T-helper 2 cell treated with Interferon-gamma antibody and Interleukin-4, amounts not matched to agents 100 ng/mL and 5 ng/mL, for 36 hours (primary cell): ENCODE results near the gene ETFA. TPM values are rescaled to one million over a fixed set of nuclear protein-coding genes. Genes with fewer than 3 reads are reported as not detected.
"Not testable (repeated sequence)": the region's sequence is repeated elsewhere in the genome, so short reads cannot be mapped to it uniquely, and the experiment has no call there.

Experiments
- intact Hi-C: fragments of 100-400 bp; cut with micrococcal nuclease; formaldehyde crosslinking; loops from one replicate; pipeline ENCODE4 v1.15.1; 2023
- total RNA-seq: library from RNA; stranded (reverse); gene quantifications from 2 replicates; pipeline ENCODE4 v1.2.3, GENCODE V29; 2022

The ETFA gene
- total RNA-seq, 1 donor from 2014 or later = 119 TPM

DNA sequence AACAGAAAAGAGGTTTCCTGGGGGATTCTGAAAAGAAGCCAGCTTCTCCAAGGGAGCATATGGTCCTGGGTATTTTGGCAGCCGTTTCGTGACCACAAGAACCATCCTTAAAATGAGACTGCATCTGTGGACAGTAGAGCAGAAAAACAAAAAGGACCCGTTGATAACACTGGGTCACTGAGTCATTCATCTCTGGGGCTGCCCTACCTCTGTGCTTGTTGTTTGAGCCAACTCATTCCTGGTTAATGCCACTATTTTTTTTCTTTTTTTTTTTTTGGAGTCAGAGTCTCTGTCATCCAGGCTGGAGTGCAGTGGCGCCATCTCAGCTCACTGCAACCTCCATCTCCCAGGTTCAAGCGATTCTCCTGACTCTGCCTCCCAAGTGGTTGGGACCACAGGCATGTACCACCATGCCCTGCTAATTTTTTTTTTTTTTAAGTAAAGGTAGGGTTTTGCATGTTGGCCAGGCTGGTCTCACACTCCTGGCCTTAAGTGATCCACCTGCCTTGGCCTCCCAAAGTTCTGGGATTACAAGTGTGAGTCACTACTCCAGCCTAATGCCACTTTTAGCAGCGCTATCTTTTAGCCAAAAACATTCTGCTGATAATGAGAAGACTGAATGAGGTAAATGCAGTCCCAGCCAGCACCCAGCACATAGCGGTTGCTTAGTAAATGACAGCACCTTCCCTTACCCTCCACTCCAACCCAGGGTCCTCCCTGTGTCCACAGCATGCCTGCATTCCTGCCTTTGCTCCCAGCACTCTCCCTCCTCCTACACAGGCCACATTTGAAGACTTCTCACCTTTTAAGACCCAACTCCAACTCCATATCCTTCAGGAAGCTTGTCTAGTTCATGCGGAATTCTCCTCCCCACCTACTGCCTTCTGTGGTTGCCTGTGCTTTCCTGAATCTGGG is 16.2 kb upstream of the ETFA start:
- intact Hi-C loops = no loop called here

DNA sequence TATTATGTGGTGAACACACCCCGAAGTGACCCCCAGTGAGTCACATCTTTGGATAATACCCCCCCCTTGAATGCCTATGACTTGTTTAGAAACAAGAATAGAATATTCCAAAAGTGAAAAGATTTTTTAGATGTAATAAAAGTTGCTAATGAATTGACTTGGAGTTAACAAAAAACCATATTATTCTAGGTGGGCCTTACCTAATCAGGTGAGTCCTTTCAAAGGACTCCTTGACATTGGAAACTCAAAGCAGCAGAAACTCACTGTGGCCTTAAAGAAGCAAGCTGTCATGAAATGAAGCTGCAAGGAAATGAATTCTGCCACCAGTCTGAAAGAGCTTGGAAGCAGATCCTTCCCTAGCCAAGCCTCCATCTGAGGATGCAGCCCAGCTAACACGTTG is 14.4 kb upstream of the ETFA start:
- intact Hi-C loops = no loop called here

GRCh38 chr15:76324066-76324465 is 12.8 kb upstream of the ETFA start:
- intact Hi-C loops = no loop called here

DNA sequence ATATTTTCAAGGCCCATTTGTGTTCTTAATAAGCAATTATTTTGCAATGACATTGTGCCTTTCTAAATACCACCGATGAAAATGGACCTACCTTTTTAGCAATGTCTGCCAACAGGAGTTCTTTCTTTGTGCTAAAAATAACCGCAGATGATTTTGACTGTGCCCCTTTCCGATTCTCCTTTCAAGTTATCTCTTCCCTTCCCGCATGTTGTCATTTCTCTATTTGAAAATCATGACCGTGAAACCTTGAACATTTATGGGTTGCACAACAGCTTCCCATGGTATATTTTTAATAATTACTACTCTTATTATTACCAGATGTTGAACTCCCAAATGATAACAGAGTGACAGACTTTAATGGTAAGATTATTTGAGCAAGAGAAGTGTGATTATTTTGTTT is 10.3 kb upstream of the ETFA start:
- intact Hi-C loops = no loop called here

DNA sequence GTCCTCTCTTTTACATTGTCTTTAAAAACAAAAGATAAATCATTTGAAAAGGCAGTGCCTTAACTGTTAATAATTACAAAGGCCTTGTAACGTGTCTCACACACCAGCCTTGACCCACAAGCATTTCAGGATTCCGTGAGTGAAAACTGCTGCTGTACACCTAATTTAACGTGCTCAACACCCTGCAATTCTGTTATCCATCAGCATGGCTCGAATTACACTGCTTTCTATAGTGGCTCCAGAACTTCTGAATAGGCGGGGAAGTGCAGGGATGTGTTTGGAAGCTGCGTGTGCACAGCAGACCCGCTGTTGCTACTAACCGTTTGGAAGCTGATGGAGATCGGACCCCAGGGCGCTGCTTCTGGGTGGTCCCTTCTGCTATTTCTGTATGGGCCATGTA is 9.9 kb upstream of the ETFA start:
- intact Hi-C loops = no loop called here

DNA sequence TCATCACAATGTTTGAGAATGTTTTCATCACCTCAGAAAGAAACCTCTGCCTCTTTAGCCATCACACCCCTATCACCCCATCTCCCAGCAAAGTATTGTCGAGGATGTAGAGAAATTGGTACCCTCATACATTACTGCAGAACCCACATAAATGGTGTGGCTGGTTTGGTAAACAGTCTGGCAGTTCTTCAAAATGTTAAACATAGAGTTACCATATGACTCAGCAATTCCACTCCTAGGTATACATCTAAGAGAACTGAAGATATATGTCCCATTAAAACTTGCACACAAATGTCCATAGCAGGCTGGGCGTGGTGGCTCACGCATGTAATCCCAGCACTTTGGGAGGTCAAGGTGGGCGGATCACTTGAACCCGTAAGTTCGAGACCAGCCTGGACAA is 8.7 kb upstream of the ETFA start:
- intact Hi-C loops = no loop called here

GRCh38 chr15:76313731-76314130 is 2.5 kb upstream of the ETFA start:
- intact Hi-C loops = no loop called here

DNA sequence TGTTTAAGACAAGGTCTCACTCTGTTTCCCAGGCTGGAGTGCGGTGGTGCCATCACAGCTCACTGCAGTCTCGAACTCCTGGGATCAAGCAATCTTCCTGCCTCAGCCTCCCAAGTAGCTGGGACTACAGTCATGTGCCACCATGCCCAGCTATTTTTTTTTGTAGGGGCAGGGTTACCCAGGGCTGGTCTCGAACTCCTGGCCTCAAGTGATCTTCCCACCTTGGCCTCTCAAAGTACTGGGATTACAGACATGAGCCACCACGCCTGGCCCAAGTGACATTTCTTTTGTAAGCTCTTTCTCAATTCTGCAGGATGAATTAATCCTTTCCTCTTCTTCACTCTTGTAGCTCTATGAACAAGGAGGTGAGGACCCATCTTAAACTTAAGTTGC is 1.9 kb upstream of the ETFA start:
- intact Hi-C loops = not testable (repeated sequence)

GRCh38 chr15:76312540-76313174 is 1.4 kb upstream of the ETFA start:
- intact Hi-C loops = no loop called here

DNA sequence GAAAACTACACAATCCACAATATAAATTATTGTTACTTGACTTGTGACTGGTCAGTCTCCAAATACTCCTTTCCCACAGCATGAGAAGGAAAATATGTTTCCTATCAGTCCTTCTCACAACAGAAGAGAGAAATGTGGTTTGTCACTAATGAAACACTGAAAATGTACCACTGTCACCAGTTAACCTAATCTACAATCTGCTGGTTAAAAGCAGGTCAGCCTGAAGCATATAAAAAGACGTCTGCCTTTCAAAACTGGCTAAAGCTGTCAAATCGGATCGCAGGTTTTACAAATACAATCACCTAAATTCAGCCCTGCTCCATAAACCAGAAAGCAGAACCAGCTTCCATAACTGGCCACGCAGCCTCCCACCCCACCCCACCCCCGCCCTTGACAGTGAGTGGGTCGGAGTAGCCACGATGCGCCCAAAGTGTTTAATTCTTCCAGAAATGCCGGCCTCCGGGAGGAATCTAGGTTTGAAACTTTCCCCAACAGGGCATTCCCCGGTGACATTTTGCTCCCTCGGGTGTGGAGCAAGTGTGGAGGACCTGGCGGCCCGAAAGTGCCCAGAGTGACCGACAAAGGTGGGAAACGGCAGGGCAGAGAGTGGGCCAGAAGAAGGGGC is 682 bp downstream of the ETFA start:
- intact Hi-C loops = loop anchor here (2.0 kb wide), 2 partner anchors 24 to 26 kb away; partner anchors contain the start of gene ISL2

DNA sequence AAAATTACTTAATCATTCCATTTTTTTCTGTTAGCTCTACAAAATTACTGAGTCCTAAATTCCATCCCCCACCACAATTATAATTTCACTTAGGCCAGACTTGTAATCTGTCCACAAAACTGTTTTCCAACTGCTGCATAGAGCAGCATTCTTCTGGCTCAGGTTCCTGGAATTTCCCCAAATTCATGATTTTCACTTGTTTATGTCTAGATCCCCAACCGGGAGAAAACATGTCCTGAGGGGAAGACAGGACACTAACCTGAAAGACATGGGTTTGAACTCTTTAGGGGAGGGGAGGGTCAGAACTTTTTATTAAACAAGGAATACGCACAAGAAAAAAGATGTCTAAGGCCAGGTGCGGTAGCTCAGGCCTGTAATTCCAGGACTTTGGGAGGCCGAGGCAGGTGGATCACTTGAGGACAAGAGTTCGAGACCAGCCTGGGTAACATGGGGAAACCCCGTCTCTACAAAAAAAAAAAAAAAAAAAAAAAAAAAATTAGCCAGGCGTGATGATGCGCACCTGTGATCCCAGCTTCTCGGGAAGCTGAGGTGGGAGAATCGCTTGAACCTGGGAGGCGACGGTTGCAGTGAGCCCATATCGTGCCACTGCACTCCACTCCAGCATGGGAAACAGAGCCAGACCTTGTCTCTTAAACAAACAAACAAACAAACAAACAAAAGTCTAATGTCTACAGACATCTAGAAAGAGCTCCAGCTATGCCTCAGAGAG is 1.5 kb downstream of the ETFA start:
- intact Hi-C loops = loop anchor here (2.0 kb wide), 2 partner anchors 23 to 27 kb away; partner anchors contain the start of gene ISL2

DNA sequence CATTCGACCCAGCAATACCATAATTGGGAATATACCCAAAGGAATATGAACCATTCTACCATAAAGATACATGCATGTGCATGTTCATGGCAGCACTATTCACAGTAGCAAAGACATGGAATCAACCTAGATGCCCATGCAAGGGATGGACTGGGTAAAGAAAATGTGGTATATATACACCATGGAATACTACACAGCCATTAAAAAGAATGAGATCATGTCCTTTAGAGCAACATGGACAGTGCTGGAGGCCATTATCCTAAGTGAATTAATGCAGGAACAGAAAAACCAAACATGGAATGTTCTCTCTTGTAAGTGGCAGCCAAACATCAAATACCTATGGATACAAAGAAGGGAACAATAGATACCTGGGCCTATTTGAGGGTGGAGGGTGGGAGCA is 7.4 kb downstream of the ETFA start:
- intact Hi-C loops = no loop called here

DNA sequence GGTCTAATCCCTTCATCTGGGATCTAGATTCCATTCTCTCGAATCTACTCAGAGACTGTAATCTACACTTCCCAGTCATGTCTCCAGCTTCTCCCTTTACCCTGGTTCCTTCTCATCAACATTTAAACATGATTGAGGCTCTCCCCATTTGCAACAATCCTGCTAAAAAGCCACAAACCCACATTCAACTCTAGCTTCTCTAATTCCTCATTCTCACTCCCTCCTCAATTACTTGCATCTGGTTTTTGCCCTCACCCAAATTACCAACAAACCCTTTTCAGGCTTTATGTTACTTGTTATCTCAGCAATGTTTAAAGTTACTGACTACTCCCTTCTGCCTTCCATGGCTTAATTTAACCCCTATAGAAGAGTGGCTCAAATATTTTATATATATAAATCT is 11.5 kb downstream of the ETFA start:
- intact Hi-C loops = no loop called here

- intact Hi-C loops = no loop called here
These were observed 12.3 kb downstream of the ETFA start for GRCh38 chr15:76298986-76299385.

GRCh38 chr15:76297951-76298350 is 13.3 kb downstream of the ETFA start:
- intact Hi-C loops = not testable (repeated sequence)

DNA sequence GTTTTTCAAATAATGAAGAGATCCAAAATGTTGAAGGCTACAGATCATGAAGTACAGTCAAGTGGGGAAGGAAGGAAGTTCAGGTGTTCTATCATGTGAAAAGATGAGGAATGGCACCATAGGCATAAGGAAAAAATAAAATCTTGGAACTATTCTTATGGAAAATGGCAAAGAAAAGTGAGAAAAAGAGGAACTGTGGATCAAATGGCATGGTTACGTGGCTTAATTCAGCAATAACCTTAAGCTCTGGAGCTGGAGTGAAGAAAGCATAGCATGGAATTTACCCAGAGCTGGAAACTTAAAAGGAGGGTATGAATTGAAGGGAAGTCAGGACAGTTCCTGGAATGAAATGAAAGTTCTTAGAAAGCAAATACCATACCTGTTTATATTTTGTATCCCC is 14.4 kb downstream of the ETFA start:
- intact Hi-C loops = no loop called here

- intact Hi-C loops = not testable (repeated sequence)
These were observed 16.8 kb downstream of the ETFA start for GRCh38 chr15:76294463-76294862.

- intact Hi-C loops = no loop called here
These were observed 17.9 kb downstream of the ETFA start for GRCh38 chr15:76293361-76293760.

GRCh38 chr15:76289582-76289981 is 21.7 kb downstream of the ETFA start:
- intact Hi-C loops = no loop called here

DNA sequence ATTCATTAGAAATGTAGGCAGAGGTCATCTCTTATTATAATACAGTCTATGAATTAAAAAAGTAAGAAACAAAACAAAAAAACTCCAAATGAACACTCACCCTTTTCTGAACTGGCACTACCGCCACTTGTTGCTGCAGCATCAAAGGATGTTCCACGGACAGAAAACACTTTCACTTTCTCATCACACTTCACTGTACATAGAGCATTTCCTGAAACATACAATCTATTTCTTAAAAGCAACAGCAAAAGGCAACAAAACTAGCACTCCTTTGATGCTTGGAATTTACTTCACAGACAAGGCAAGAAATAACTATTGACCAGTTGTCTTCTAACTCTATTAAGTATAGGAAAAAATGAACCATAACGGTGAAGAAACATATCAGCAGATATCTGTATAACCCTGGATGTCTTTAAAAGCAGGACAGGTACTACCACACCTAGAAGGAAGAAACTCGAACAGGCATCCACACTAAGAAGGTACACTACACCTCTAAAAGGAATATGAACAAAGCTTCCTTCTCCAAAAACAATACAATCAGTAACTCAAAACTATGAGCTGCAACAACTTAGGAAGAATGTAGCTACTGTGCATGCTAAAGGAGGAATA is 24.9 kb downstream of the ETFA start:
- intact Hi-C loops = loop anchor here (2.0 kb wide), 1 partner anchor 24 kb away; the partner anchor contains the start of gene ETFA

GRCh38 chr15:76285241-76285825 is 25.9 kb downstream of the ETFA start:
- intact Hi-C loops = no loop called here
